PFSK-1 (cell line): Measurements from ENCODE around the gene SETD6.

Experiments used
- FOXP2 ChIP-seq: optimal IDR thresholded peaks from 2 replicates; pipeline ENCODE3; 2011; ENCODE audit warnings: borderline replicate concordance, control low read depth, inconsistent platforms; ENCODE audit not compliant: insufficient read depth; ENCODE audit errors: extremely low read length, extremely low read depth
- POLR2AphosphoS5 ChIP-seq: IDR thresholded peaks from 2 replicates; pipeline ENCODE4 v1.6.1; 2012; ENCODE audit warnings: low read depth, mild to moderate bottlenecking, control low read depth, low read length, moderate library complexity
- REST ChIP-seq, 2 experiments: IDR thresholded peaks; 2 replicates each; pipeline versions ENCODE4 v1.6.1 to v1.8.0; 2011 to 2012; ENCODE audit warnings: low read depth in 2 of 2, low read length in 2 of 2, control low read depth in 1 of 2, inconsistent platforms in 1 of 2, mild to moderate bottlenecking in 1 of 2, moderate library complexity in 1 of 2; ENCODE audit not compliant: insufficient read depth in 1 of 2
- SIN3A ChIP-seq: IDR thresholded peaks from 2 replicates; pipeline ENCODE4 v1.6.1; 2012; ENCODE audit warnings: mild to moderate bottlenecking, low read length, moderate library complexity, borderline replicate concordance; ENCODE audit not compliant: insufficient read depth
- TAF1 ChIP-seq: IDR thresholded peaks from 2 replicates; pipeline ENCODE4 v1.6.1; 2012; ENCODE audit warnings: low read length, control low read depth, borderline replicate concordance; ENCODE audit not compliant: insufficient read depth

SETD6 gene

GRCh38 chr16:58508671-58509251, 6.6 kb upstream of the SETD6 start:
- no peak for TF ChIP-seq TAF1
- no peak for TF ChIP-seq SIN3A
- TF ChIP-seq FOXP2 = no peak
- TF ChIP-seq REST (IDR thresholded peaks at IDR 0.05; ENCODE audit: insufficient read depth in 1 of 2, low read depth in 2 of 2, low read length in 2 of 2) = no peak
- TF ChIP-seq POLR2AphosphoS5 = no peak

- TF ChIP-seq SIN3A (no peak), REST (IDR thresholded peaks at IDR 0.05; ENCODE audit: insufficient read depth in 1 of 2, low read depth in 2 of 2, low read length in 2 of 2) (no peak), TAF1 (no peak), FOXP2 (no peak), POLR2AphosphoS5 (no peak)
These were observed 5.8 kb upstream of the SETD6 start for GRCh38 chr16:58509256-58510096.

GRCh38 chr16:58510097-58510775, 5.1 kb upstream of the SETD6 start:
- no peak for TF ChIP-seq POLR2AphosphoS5
- TF ChIP-seq SIN3A = no peak
- no peak for TF ChIP-seq TAF1
- no peak for TF ChIP-seq FOXP2
- no peak for TF ChIP-seq REST (IDR thresholded peaks at IDR 0.05; ENCODE audit: insufficient read depth in 1 of 2, low read depth in 2 of 2, low read length in 2 of 2)

- TF ChIP-seq FOXP2 (no peak), REST (IDR thresholded peaks at IDR 0.05; ENCODE audit: insufficient read depth in 1 of 2, low read depth in 2 of 2, low read length in 2 of 2) (no peak), TAF1 (no peak), POLR2AphosphoS5 (no peak), SIN3A (no peak)
These were observed 4.3 kb upstream of the SETD6 start for GRCh38 chr16:58510776-58511628.
